HG03108 (cell line): ENCODE measurements around the gene TGM4.
"Not testable (repeated sequence)": the region's sequence is repeated elsewhere in the genome, so short reads cannot be mapped to it uniquely, and the experiment has no call there.

ENCODE experiments used
- ATAC-seq: cut with Tn5 transposase; IDR thresholded peaks from one replicate; pipeline ENCODE4 v1.9.1; 2021; ENCODE audit warnings: moderate library complexity; ENCODE audit not compliant: unreplicated experiment

TGM4 gene

GRCh38 chr3:44913868-44914468, 39.6 kb downstream of the TGM4 start:
- ATAC-seq, result no peak

GRCh38 chr3:44914936-44915335, 40.5 kb downstream of the TGM4 start:
- no peak for ATAC-seq

GRCh38 chr3:44915702-44916438, 41.5 kb downstream of the TGM4 start:
- ATAC-seq, result no peak

GRCh38 chr3:44918087-44918486, 43.7 kb downstream of the TGM4 start:
- ATAC-seq, result no peak

DNA sequence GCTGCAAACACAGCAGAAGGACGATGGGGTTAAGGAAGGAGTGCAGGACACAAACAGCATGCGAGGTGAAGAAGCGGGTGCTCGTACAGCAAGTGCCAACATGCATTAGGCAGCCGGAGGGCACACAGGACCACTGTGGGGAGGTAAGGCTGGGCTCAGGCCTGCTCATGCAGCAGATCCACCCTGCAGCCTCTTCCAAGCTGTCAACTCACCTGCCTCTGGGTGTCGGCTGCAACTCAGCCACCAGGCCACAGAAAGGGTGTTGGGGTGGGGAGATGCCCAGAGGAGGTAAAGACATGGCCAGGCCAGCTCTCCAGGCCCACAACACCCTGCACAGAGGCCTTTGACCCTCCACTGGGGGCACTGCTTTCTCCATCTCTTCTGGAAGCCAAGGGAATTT, 44.2 kb downstream of the TGM4 start:
- no peak for ATAC-seq

DNA sequence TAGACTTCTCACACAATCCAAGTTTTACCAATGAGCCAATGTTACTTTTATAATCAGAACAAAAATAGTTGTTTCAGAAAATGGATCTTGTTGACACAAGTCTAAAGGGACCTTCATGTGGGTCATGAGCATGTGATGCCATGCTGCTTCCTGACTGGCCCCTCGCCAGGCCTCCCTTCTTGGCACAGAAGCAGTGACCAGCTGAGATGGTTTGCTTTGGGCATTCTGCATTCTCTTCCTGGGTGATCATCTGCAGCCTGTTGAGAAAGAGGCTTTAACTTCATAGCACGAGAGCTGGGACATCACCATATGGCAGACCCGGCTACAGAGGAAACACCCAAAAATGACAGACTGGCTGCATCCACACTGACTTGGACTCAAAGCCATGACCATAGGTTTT, 45.7 kb downstream of the TGM4 start:
- ATAC-seq, result no peak

DNA sequence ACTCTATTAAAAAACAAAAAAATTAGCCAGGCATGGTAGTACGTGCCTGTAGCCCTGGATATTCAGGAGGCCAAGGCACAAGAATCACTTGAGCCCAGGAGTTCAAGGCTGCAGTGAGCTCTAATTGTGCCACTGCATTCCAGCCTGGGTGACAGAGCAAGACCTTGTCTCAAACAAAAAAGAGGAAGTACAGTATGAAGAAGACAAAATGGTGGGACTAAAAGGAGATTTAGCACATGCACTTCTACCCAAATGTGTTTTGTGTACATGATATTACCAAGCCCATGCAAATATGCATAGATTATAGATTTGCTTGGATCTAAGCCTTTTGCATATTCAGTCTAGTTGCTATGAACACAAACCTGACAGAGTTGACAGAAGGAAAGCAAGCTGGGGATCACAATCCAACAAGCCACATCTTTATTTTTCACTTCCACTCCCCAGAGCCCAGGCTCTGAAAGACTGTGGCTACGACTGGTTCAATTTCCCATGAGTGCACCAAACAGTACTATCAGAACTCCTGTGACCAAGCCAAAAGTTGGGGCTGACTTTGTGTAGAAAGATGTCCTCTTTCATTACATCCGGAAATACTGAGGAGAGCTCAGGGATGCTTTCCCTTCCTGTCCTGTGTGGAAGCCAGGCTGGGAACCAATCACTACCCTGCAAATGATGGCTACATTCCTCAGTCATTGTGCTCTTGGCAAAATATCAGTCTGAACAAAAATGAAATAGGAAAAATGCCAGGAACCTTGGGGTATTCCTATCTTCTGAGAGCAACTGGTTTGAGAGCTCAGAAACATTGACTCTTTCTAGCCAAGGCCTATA, 49.4 kb downstream of the TGM4 start:
- no peak for ATAC-seq

DNA sequence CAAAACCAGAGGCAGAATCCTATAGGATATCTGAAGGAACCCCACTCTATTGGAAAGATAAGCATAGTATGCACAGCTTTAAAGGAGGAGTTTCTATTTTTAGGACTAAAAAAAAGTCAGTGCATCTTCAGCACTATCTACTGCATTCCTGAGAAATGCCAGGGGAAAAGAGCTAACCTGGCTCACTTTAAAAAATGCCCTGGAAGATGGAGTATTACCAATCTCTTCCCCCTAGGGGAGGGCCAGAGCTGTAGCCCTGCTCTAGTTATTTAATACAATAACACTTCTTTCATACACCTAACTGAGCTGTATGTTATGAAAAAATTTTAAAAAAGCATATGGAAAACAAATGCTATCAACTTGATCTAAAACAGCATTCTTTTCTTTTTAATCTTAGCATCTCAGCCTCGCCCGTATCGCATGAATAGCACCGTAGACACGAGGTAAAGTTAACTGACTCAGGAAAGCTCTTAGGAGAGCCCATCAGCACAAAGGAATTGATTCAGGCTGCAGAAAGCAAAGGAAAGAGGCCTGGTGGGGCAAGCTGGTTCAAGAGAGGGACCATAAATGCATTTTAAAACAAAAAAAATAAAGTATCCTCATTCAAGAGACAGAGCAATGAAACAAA, 50.2 kb downstream of the TGM4 start:
- no peak for ATAC-seq

GRCh38 chr3:44926172-44926571, 51.8 kb downstream of the TGM4 start:
- no peak for ATAC-seq

GRCh38 chr3:44926921-44927320, 52.5 kb downstream of the TGM4 start:
- ATAC-seq, result no peak

DNA sequence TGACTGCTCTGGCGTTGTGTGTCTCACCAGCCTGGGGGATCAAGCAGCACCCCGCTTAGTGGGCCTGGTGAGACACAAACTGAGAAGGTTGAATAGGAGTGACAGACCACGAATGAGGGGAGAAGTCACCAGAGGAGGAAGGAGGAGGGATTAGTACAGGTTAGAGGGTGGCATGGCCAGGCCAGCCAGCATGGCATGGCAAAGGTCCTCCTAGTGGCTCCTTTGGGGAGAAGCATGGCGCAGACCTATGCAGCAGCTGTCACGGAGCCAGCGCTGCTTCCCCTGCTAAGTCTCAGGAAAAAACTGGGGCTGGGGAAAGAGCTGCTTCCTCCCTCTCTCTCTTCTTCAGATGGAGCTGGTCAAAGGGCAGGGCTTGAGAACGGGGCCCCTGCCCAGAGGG, 53.0 kb downstream of the TGM4 start:
- no peak for ATAC-seq

DNA sequence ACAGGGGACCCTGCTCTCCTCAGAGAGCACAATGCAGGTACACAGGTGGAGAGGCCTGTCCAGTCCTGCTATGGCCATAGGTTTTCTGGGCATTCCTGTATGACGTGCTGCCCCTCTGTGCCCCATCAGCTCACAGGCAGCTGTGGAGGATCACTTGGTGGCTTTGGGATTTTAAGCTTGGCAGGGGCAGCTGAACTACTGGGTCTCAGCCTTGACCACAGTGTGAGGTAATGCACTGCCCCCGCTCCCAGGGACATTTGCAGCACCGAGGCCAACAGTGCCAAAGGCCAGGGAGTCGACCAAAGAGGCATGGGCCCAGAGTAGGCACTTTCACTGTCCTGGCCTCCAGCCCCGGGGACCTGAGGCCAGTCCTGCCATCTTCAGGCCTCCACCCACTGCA, 55.4 kb downstream of the TGM4 start:
- ATAC-seq, result no peak

DNA sequence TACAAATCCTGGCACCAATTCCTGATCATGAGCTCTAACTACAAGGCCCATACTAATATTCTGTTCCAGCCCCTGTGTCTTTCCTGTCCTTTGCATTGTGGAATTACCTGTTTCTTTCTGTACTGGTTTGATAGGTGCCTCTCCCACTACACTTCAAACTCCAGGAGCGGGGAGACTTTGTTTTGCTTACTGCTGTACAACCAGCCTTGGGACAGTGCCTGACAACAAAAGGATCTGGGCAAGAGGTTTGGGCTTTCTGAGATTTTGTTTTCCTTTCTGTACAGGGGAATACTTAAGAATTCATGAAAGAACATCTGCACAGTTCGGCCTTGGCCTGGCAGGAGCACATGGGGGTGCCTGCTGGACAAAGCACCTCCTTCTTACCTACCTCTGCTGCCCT, 56.5 kb downstream of the TGM4 start:
- no peak for ATAC-seq

DNA sequence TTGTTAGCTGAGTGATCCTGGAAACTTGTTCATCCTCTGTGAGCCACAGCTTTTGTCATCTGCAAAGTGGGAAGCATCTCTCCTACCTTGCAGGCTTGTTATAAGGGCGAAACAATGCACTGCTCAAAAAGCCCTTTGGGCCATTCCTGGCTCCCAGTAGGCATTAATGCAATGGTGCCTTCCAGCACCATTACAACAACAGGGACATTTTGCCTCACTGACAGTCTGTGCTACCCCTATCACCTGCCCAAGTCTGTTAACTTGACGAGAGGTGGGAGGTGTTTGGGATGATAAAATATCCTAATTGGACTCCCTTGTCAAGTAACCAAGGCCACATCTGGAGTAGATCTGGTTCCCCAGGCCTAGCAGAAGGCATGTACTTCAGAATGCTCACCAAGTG, 57.4 kb downstream of the TGM4 start:
- ATAC-seq, result no peak

DNA sequence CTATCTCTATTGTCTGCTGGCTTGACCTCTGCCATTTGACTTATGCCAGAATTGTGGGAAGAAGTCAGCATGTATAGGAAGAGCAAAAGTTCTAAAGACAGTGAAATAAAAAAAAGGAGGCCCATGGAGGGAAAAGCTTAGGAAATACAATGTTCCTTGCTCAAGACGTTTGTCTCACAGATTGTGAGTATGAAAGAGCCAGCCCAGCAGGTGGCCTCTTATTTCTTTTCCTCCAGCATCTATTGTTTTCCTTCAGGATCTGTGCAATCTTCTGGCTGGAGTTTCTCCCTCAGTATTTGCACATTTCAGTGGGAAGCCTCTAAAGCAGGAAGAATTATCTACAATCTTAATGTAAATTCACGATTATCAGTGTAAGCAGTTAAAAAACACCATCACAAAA, 57.9 kb downstream of the TGM4 start:
- ATAC-seq, result no peak

GRCh38 chr3:44932986-44933944, 58.9 kb downstream of the TGM4 start:
- ATAC-seq, result no peak

- no peak for ATAC-seq
These were observed 65.2 kb downstream of the TGM4 start for GRCh38 chr3:44939581-44940036.

GRCh38 chr3:44942202-44942921, 68.0 kb downstream of the TGM4 start:
- ATAC-seq, result no peak

DNA sequence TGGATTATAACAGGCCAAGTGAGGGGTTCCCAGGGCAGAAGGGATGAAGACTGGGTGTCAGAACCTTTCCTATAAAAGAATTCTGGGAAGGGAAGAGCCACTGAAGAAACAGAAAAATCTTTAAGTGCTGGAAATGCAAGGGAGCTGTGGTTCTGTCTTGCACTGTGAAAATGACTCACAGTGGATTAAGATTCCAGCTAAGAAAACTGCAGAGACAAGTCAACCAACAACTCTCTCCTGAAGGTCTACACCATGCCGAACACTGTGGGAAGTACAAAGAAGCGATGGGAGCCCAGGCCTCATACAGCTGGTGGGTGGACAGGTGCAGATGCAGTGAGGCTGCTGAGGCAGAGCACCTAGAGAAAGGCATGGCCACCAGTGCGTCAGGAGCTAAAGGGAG, 73.8 kb downstream of the TGM4 start:
- ATAC-seq, result no peak

- ATAC-seq, result not testable (repeated sequence)
These were observed 75.4 kb downstream of the TGM4 start for GRCh38 chr3:44949770-44950169.
